Spleen (tissue), 11 donors: ENCODE data around the gene LGMN. TPM values are rescaled to one million over a fixed set of nuclear protein-coding genes. Genes with fewer than 3 reads are reported as not detected.

ENCODE experiments used
- DNase-seq: peaks from one replicate; pipeline ENCODE4 v3.0.0-alpha.2; 2020
- H3K27ac ChIP-seq, 8 donors: fragments of 200-600 bp; sonication (generic) in 7 of 8; 1 replicate in 4 of 8; 2 replicates in 4 of 8; pipeline versions ENCODE4 v1.5.0 to v1.8.0; 2016 to 2021; ENCODE audit warnings: inconsistent platforms in 4 of 8, mild to moderate bottlenecking in 4 of 8, moderate library complexity in 1 of 8
- H3K27me3 ChIP-seq, 7 donors: fragments of 200-600 bp; sonication (generic) in 6 of 7; replicated peaks in 1 of 7; 1 replicate in 4 of 7; 2 replicates in 3 of 7; pipeline versions ENCODE4 v1.5.0 to v1.8.0; 2016 to 2021; ENCODE audit warnings: inconsistent platforms in 3 of 7, mild to moderate bottlenecking in 1 of 7
- H3K36me3 ChIP-seq, 6 donors: fragments of 200-600 bp; sonication (generic) in 5 of 6; 1 replicate in 4 of 6; 2 replicates in 2 of 6; pipeline versions ENCODE4 v1.5.0 to v1.8.0; 2016 to 2021; ENCODE audit warnings: inconsistent platforms in 2 of 6
- H3K4me1 ChIP-seq, 6 donors: fragments of 200-600 bp; sonication (generic) in 5 of 6; 1 replicate in 3 of 6; 2 replicates in 3 of 6; pipeline versions ENCODE4 v1.5.0 to v1.8.0; 2016 to 2021; ENCODE audit warnings: inconsistent platforms in 3 of 6
- H3K4me3 ChIP-seq, 8 donors: fragments of 200-600 bp; sonication (generic) in 7 of 8; 1 replicate in 4 of 8; 2 replicates in 4 of 8; pipeline versions ENCODE4 v1.5.0 to v1.8.0; 2016 to 2021; ENCODE audit warnings: inconsistent platforms in 4 of 8, mild to moderate bottlenecking in 4 of 8, moderate library complexity in 2 of 8
- H3K9me3 ChIP-seq, 8 donors: fragments of 200-600 bp; sonication (generic) in 7 of 8; 1 replicate in 4 of 8; 2 replicates in 4 of 8; pipeline versions ENCODE4 v1.5.0 to v1.8.0; 2016 to 2021; ENCODE audit warnings: inconsistent platforms in 4 of 8
- POLR2A ChIP-seq, 3 donors: fragments of 450-650 bp; IDR thresholded peaks; one replicate each; pipeline ENCODE4 v1.5.1; 2017; ENCODE audit warnings: antibody characterized with exemption in 3 of 3, mild to moderate bottlenecking in 1 of 3
- POLR2AphosphoS5 ChIP-seq, 3 donors: sonication (generic); formaldehyde crosslinking; IDR thresholded peaks; one replicate each; pipeline ENCODE4 v1.5.1; 2017; ENCODE audit warnings: antibody characterized with exemption in 3 of 3
- WGBS, 5 donors: extraction: QIAGEN DNeasy Blood & Tissue Kit in 3 of 5; methylation state at CpG; one replicate each; pipeline versions ENCODE4 v1.1.5 to v1.1.7; 2013 to 2018; 5-methylcytosine and 5-hydroxymethylcytosine counted together
- intact Hi-C: fragments of 100-400 bp; cut with DNase I; formaldehyde crosslinking; loops from one replicate; pipeline ENCODE4 v1.15.0; 2023; ENCODE audit warnings: low total_unique reads
- polyA plus RNA-seq, 3 donors: library from polyadenylated mRNA; stranded (reverse); fragments of 200-250 nt; gene quantifications; one replicate each; pipeline ENCODE4 v1.2.1, GENCODE V29; 2013
- total RNA-seq, 7 donors: library from RNA; depleted of rRNA in 3 of 7; stranded (reverse); fragments of >200 nt in 3 of 7; fragmentation: NEBNext Ultra II Directional in 4 of 7; extraction: Animal tissue kit (Norgen Biotek cat#: 25700) in 4 of 7; gene quantifications; one replicate each; pipeline versions ENCODE4 v1.1.0 to v1.2.1, GENCODE V29; 2016 to 2021
- TF ChIP-seq, protein P1 (sequence below), 11 experiments: fragments of 200-600 bp in 7 of 11; fragments of 450-650 bp in 4 of 11; sonication (generic) in 4 of 11; IDR thresholded peaks in 8 of 11; conservative IDR thresholded peaks in 3 of 11; 1 replicate in 7 of 11; 2 replicates in 4 of 11; pipeline versions ENCODE4 v1.4.0 to v1.8.0; 2016 to 2021; ENCODE audit warnings: antibody characterized with exemption in 11 of 11, inconsistent platforms in 4 of 11, mild to moderate bottlenecking in 1 of 11
- donor health status: healthy with polysubstance abuse.
- donor health status: DM: no; HTN: no; CAD: no; lungs with moderate emphysema.
- donor health status: DM: no; HTN: no; CAD: no.
- donor health status: Bipolar disorder and iron deficiency.
- donor health status: healthy.
- donor health status: DM: no; HTN: no; CAD: no.
- donor health status: DM: yes; HTN: yes; CAD: no.

Gene LGMN
- total and polyA plus RNA-seq, 10 donors = 56.6 to 270 (median 196) TPM

DNA sequence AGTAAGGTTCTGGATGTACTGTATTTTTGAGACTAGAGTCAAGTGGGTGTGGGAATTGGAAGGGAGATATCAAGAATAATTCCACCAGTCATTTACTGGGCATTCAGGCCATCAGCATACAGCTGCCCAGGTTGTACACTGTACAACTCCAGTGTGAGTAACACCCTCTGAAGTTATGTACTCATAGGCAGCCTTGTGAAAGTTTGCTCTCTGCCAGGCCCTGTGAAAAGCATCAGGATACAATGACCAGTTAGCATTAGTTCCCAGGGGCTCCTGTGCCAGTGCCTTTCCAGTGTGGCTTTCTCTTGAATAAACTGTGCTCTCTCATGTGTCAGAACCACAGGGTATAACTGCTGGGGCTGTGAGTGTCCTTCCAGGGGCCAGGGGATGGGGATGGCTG, 89.7 kb downstream of the LGMN start:
- DNase-seq = no peak
- Histone ChIP-seq H3K4me3 (peak overlapping the region in 1 of 8 donors; percentile 49), H3K36me3 (peaks cover 0 to 90% (median 49%) of the 10 kb centered on the region in 6 donors)

DNA sequence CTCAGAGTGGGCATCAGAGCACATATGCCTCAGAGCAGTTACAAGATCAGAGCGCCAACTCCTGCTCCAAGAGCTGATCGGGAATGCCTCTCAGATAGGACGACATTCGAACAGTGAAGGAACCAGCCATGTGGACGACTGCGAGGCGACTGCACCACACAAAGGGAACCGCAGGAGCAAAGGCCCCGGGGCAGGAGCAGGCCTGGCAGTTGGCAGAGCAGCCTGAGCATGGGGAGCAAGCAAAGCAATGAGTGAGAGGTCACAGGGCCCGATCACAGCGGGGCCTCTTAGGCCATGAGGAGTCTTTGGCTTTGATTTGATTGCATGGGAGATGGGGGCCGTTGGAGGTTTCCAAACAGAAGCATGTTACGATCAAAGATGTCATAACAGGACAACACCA, 90.3 kb downstream of the LGMN start:
- Histone ChIP-seq H3K9me3 (no peaks in the 10 kb centered on the region), H3K4me1 (peaks cover 40 to 100% (median 75%) of the 10 kb centered on the region in 6 donors), H3K4me3 (peak overlapping the region in 1 of 8 donors; percentile 49), H3K36me3 (peaks cover 0 to 90% (median 44%) of the 10 kb centered on the region in 6 donors), H3K27ac (peak overlapping the region in 7 of 8 donors; percentile 65 to 96 (median 91)), H3K27me3 (no peaks in the 10 kb centered on the region)
- intact Hi-C loops = no loop called here
- TF ChIP-seq, protein P1, sequence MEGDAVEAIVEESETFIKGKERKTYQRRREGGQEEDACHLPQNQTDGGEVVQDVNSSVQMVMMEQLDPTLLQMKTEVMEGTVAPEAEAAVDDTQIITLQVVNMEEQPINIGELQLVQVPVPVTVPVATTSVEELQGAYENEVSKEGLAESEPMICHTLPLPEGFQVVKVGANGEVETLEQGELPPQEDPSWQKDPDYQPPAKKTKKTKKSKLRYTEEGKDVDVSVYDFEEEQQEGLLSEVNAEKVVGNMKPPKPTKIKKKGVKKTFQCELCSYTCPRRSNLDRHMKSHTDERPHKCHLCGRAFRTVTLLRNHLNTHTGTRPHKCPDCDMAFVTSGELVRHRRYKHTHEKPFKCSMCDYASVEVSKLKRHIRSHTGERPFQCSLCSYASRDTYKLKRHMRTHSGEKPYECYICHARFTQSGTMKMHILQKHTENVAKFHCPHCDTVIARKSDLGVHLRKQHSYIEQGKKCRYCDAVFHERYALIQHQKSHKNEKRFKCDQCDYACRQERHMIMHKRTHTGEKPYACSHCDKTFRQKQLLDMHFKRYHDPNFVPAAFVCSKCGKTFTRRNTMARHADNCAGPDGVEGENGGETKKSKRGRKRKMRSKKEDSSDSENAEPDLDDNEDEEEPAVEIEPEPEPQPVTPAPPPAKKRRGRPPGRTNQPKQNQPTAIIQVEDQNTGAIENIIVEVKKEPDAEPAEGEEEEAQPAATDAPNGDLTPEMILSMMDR (IDR thresholded peaks at IDR 0.05 in 8 of 11, conservative IDR thresholded peaks at IDR 0.05 in 3 of 11) = no peak
- TF ChIP-seq POLR2A (IDR thresholded peaks at IDR 0.05) (no peak), POLR2AphosphoS5 (IDR thresholded peaks at IDR 0.05) (no peak)
- 73 to 86% (median 83%) methylated on average over 13 of the region's 13 CpGs for WGBS, 5 donors
- DNase-seq = no peak

More for the DNA sequence above, 89.7 kb downstream of the LGMN start:
- peaks cover 40 to 100% (median 78%) of the 10 kb centered on the region in 6 donors for H3K4me1 ChIP-seq
- H3K27me3 ChIP-seq = no peaks in the 10 kb centered on the region
- H3K27ac ChIP-seq = peak overlapping the region in 6 of 8 donors; percentile 73 to 96 (median 92)
- H3K9me3 ChIP-seq = no peaks in the 10 kb centered on the region
- intact Hi-C loops = no loop called here
- TF ChIP-seq POLR2A (IDR thresholded peaks at IDR 0.05) (no peak), POLR2AphosphoS5 (IDR thresholded peaks at IDR 0.05) (no peak)
- TF ChIP-seq, protein P1 (IDR thresholded peaks at IDR 0.05 in 8 of 11, conservative IDR thresholded peaks at IDR 0.05 in 3 of 11) = no peak

DNA sequence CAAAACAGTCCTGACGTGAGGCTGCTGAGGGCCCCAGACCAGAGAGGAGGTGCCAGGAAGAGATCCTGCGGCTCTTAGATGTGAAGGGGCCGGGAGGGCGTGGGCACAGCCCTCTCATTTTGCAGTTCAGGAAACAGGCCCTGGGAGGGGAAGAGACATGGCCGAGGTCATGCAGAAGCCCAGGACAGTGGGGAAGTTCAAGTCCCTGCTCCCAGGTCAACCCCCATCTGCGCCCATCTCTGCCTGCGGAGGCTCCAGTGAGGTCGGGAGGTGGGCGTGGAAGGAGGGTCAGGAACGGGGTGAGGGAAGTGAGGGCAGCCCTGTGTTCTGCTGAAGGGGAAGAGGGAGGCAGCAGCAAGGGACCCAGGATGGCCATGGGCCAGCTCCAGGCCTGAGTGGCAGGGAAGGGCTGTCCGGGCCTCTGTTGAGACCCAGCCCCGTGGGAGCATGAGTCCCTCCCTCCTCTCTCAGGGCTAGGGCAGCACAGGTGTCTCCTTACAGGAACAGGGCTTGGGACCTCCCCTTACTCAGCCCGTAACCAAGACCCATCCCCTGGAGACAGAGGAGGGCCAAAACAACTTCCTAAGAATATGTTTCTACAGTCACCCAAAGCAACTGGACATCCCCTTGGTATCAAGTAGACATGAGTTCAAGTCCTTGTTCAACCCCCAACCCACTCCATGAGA, 90.8 kb downstream of the LGMN start:
- Histone ChIP-seq H3K4me1 (peaks cover 40 to 100% (median 77%) of the 10 kb centered on the region in 6 donors), H3K4me3 (peak overlapping the region in 3 of 8 donors; percentile 7 to 49 (median 16)), H3K9me3 (no peaks in the 10 kb centered on the region), H3K27me3 (no peaks in the 10 kb centered on the region), H3K27ac (peak overlapping the region; percentile 48 to 96 (median 90)), H3K36me3 (peaks cover 0 to 90% (median 40%) of the 10 kb centered on the region in 6 donors)
- TF ChIP-seq, protein P1 (IDR thresholded peaks at IDR 0.05 in 8 of 11, conservative IDR thresholded peaks at IDR 0.05 in 3 of 11) = no peak
- peak; percentile 85 to 88 (median 87) for TF ChIP-seq POLR2AphosphoS5 (IDR thresholded peaks at IDR 0.05)
- TF ChIP-seq POLR2A (IDR thresholded peaks at IDR 0.05) = no peak
- WGBS, 5 donors = 26 to 39% (median 31%) methylated on average over 13 of the region's 13 CpGs
- intact Hi-C loops = no loop called here
- DNase-seq = peak; percentile 89

DNA sequence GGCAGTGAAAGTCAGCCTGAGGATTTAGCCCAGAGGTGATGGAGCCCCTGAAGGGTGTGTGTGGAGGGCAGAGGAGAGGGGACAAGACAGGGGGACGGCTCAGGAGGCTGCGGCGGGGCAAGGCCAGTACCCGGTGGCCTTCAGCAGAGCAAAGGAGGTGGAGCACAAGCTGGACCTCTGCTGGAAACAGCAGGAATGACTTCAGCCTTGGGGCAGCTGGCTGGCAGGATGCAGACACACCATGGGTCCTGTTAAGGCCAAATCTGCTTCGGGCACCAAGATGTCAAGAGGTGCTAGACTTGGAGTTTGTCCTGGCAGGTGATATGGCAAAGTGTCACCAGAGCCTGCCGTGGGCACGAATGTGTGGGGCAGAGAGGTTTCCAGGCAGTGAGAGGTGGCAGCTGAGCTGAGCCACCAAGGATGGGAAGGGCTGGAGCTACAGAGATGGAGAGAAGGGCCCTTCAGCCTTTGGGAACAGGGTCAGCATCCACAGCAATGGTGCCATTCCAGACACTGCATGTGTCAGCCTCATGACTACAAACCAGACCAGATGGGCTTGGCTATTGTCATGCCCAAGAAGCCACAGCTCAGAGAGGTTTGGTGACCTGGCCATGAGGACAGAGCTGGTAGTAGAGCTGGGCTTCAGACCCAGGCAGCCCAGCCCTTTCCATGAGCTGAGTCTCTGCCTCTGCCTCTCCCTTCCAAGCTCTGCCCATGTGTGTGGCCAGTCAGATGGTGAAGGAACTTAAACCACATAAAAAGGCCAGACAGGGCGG, 91.9 kb downstream of the LGMN start:
- no peaks in the 10 kb centered on the region for H3K9me3 ChIP-seq
- H3K36me3 ChIP-seq = peaks cover 0 to 85% (median 29%) of the 10 kb centered on the region in 6 donors
- peak overlapping the region in 4 of 8 donors; percentile 44 to 81 (median 60) for H3K4me3 ChIP-seq
- no peak for DNase-seq
- intact Hi-C loops = no loop called here
- TF ChIP-seq POLR2A (IDR thresholded peaks at IDR 0.05) = no peak
- TF ChIP-seq, protein P1 (IDR thresholded peaks at IDR 0.05 in 8 of 11, conservative IDR thresholded peaks at IDR 0.05 in 3 of 11) = peak in 7 of 11 experiments; percentile 16 to 49 (median 24)
- peak; percentile 26 to 70 (median 56) for TF ChIP-seq POLR2AphosphoS5 (IDR thresholded peaks at IDR 0.05)
- H3K27ac ChIP-seq = peak overlapping the region; percentile 48 to 96 (median 90)
- peaks cover 40 to 100% (median 82%) of the 10 kb centered on the region in 6 donors for H3K4me1 ChIP-seq
- H3K27me3 ChIP-seq = no peaks in the 10 kb centered on the region
- WGBS, 5 donors = 59 to 81% (median 71%) methylated on average over 8 of the region's 8 CpGs
